GM18867 (cell line): ENCODE results near the gene SLX4IP.

Source experiments
- ATAC-seq: cut with Tn5 transposase; IDR thresholded peaks from one replicate; pipeline ENCODE4 v1.9.1; 2021; ENCODE audit warnings: mild to moderate bottlenecking, moderate library complexity; ENCODE audit not compliant: unreplicated experiment

Gene SLX4IP

GRCh38 chr20:10428008-10428407, 7.1 kb upstream of the SLX4IP start:
- peak; percentile 50 for ATAC-seq

GRCh38 chr20:10429443-10429981, 5.6 kb upstream of the SLX4IP start:
- ATAC-seq = no peak

- no peak for ATAC-seq
These were observed 5.1 kb upstream of the SLX4IP start for GRCh38 chr20:10430000-10430466.

GRCh38 chr20:10430704-10431103, 4.4 kb upstream of the SLX4IP start:
- ATAC-seq = no peak

GRCh38 chr20:10432079-10432478, 3.0 kb upstream of the SLX4IP start:
- no peak for ATAC-seq

- ATAC-seq = no peak
These were observed 2.0 kb upstream of the SLX4IP start for GRCh38 chr20:10433014-10433622.

- peak; percentile 63 for ATAC-seq
These were observed 1.3 kb upstream of the SLX4IP start, which contains the start of gene MKKS for GRCh38 chr20:10433623-10434466. Gene MKKS (minus strand): TSS chr20:10434222. CDS start chr20:10413514, 20,708 bp downstream.

- peak; percentile 38 for ATAC-seq
These were observed 656 bp upstream of the SLX4IP start for GRCh38 chr20:10434467-10434831.

- ATAC-seq = no peak
These were observed 1.1 kb downstream of the SLX4IP start for GRCh38 chr20:10436053-10436699.

GRCh38 chr20:10438217-10438616, 3.1 kb downstream of the SLX4IP start:
- ATAC-seq = no peak

GRCh38 chr20:10443936-10444335, 8.8 kb downstream of the SLX4IP start:
- no peak for ATAC-seq

- ATAC-seq = no peak
These were observed 10.7 kb downstream of the SLX4IP start for GRCh38 chr20:10445758-10446157.

GRCh38 chr20:10447028-10447427, 11.9 kb downstream of the SLX4IP start:
- peak; percentile 99 for ATAC-seq

GRCh38 chr20:10448270-10449156, 13.4 kb downstream of the SLX4IP start:
- no peak for ATAC-seq

- no peak for ATAC-seq
These were observed 14.2 kb downstream of the SLX4IP start for GRCh38 chr20:10449270-10449669.

GRCh38 chr20:10453241-10453640, 18.1 kb downstream of the SLX4IP start:
- ATAC-seq = peak; percentile 88

GRCh38 chr20:10454151-10454750, 19.1 kb downstream of the SLX4IP start:
- no peak for ATAC-seq

GRCh38 chr20:10461495-10461894, 26.4 kb downstream of the SLX4IP start:
- ATAC-seq = no peak

GRCh38 chr20:10462516-10462915, 27.4 kb downstream of the SLX4IP start:
- no peak for ATAC-seq

GRCh38 chr20:10463622-10464021, 28.5 kb downstream of the SLX4IP start:
- no peak for ATAC-seq
